ENCODE data around the gene SUCNR1.
"Not testable (repeated sequence)": the region's sequence is repeated elsewhere in the genome, so short reads cannot be mapped to it uniquely, and the experiment has no call there.

Gene SUCNR1, protein sequence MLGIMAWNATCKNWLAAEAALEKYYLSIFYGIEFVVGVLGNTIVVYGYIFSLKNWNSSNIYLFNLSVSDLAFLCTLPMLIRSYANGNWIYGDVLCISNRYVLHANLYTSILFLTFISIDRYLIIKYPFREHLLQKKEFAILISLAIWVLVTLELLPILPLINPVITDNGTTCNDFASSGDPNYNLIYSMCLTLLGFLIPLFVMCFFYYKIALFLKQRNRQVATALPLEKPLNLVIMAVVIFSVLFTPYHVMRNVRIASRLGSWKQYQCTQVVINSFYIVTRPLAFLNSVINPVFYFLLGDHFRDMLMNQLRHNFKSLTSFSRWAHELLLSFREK

DNA sequence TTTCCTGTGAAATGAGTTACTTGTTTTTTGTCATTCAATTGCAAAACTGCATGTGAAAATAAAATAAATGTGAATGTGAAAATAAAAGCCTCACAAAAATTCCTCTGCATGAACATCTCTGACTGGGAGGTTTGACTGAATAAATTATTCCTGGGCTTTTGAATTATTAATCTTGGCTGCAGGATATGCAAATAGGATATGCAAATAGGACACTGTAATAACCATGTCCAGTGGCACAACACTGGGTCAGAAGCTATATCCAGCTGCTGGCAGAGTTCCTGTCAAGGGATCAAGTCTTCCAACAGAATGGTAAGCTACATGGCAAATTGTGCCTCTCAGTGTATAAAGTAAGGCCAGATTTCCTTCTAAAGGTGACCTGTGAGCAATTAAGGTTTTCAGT lies at the start of gene SUCNR1:
TSS of gene SUCNR1 (plus strand) at position 246 of the 400 bp plus-strand sequence. CDS start 6,250 bp downstream, outside the sequence.
- no peak for DNase-seq

DNA sequence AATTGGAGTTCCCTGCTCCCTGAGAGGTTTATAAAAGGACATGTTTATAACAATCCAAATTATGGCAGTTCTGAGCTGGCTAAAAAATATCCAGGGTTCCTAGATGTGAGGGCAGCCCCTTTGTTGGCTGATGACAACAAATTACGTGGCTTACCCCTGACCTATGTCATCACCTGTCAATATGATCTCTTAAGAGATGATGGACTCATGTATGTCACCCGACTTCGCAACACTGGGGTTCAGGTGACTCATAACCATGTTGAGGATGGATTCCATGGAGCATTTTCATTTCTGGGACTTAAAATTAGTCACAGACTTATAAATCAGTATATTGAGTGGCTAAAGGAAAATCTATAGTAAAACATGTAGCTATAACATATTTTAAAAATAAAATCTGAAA lies 45.6 kb upstream of the SUCNR1 start:
- no peak for DNase-seq

DNA sequence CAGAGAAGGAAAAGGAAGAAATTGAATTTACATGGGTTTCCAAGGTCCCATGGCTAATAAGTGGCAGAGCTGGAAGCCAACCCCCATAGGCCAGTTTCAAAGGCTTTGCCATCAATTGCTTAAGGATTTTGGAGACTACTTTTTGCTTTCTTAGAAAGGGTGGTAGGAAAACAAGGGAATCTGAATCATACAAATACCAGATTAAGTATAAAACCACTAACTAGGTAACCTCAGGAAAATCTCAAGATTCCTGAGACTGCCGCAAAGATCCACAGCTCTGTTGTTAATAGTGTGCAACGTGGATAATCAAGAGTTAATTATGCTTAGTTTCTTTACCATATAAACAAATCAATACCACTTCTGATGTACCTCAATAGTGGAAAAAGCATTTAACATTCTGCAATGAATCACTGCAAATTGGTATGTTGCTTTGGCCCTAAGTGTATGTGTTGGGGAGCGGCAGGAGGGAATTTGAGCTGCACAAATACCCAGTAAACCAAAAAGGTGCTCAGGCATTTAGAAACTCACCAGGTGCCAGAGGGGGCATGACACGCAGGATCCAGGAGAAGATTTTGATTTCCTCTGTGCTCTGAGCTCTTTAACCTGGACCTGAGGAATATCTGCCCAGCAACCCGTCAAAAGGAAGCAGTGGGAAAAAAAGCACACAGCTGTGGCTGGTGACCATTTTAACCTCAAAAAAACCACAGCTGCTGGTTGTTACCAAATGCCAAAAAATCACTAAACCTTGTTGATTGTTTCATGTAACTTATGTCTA lies 37.5 kb upstream of the SUCNR1 start:
- DNase-seq, result no peak

DNA sequence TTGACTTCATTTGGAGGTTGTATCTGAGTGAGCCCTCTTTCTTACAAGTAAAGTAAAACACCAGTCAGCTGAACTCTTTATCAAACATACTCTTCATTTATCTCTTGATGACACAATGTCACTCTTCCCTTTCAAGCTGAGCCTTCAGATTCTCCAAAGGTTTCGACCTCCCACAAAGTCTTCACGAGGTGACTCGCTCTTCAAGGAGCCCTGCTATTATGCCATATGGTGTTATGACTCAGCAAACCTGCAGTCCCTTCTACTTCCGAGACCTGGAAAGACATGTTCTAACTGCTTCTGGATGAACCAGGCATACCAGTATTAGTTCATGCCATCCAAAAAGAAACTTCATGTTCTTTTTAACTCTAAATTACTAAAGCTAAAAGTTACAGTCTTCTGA lies 36.4 kb upstream of the SUCNR1 start:
- no peak for DNase-seq

DNA sequence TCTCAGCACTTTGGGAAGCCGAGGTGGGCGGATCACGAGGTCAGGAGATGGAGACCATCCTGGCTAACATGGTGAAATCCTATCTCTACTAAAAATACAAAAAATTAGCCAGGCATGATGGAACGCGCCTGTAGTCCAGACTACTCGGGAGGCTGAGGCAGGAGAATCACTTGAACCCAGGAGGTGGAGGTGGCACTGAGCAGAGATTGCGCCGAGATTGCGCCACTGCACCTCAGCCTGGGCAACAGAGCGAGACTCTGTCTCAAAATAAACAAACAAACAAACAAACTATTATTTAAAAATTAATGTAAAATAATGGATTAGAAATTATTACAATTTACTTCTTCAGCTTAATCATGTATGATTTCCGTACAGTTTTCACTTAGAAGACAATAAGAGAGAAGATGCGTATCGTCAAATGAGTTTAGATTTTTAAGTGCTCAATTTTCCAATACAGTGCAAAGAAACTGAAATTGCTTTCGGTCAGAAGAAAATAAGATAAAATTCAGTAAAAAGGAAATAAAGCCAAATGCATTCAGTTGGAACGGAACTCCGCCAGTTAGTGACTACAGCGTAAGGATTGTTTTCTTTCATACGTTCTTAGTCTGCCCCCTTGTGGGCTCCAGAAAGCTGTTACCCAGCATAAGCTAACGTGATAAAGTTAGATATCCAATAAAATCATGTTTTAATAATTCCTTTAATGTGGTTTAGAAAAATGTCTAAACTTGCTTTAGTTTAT lies 34.7 kb upstream of the SUCNR1 start:
- peak; percentile 44 for DNase-seq

DNA sequence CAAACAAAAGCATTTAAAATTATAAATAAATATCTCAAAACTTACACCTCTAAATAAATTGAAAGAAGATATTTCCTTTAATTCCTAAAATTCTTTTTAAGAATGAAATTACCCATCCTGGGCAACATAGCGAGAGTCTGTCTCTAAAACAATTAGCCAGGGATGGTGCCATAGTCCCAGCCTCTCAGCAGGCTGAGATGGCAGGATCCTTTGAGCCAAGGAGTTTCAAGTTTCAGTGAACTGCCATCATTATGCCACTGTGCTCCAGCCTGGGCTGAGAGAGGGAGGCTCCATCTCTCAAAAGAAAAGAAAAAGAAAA lies 34.2 kb upstream of the SUCNR1 start:
- DNase-seq, result no peak

DNA sequence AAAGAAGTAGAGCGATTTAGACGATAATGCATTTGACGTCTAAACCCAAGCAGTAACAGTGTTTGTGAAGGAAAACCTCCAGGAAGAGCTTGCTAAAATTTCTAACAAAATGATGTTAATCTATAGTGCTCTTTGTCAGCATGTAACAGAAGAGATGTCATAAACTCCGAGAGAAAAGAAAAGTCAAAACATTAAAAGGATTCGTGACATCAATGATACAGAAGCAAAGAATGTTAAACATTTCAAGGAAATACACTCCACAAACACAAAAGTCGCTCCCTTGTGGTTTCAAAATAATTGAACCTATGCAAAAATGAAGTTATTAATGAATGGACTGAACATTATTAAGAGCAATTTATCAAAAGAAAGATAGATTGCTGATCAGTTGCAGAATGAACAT lies 31.6 kb upstream of the SUCNR1 start:
- DNase-seq, result no peak

DNA sequence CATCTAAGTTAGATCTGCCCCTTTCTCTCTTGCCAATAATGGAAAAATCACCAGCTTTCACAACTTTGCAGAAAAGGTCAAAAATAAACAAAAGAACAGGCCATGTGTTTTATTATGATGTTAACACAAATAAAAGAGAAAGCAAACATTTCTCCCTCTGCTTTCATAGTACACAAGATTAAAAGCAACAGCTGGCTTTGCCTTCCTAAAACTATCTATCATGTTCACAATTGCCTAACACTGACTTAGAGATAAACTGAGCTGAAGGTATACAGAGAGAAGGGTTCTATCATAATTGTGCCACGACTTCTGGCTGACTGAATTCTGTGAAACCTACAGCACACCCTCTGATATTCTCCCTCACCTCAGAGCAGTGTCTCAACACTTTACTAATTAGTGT lies 30.2 kb upstream of the SUCNR1 start:
- no peak for DNase-seq

DNA sequence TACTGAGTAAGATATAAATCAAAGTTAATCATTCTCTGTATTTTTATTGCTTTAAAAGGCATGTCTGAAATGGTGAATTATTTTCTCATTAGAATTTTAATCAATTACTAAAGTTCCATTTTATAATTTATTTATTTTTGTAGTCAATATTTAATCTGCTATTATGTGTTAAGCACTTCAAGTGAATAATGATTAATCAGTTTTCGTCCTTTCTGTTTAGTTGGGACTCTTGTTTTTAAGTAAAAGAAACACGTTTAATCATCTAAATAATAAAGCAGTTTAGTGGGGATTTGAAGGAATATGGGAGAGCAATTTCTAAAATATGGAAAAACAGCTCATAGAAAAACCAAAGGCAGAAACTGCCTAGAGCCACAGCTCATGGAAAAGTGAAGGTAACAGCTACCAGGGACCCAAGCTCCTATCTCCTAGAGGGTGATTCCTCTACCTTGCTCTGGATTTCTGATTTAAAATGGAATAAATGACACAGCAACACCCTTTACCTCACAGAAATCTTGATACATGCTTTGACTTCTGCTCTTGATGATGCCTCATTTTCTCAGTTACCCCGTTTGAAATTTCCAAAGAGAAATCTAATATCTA lies 28.0 kb upstream of the SUCNR1 start:
- DNase-seq, result no peak

DNA sequence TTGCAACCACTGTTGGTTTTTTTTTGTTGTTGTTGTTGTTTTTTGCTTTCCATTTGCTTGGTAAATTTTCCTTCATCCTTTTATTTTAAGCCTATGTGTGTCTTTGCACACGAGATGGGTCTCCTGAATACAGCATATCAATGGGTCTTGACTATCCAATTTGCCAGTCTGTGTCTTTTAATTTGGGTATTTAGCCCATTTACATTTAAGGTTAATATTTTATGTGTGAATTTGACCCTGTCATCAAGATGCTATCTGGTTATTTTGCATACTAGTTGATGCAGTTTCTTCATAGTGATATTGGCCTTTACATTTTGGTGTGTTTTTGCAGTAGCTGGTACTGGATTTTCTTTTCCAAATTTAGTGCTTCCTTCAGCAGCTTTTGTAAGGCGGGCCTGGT lies 23.4 kb upstream of the SUCNR1 start:
- DNase-seq, result not testable (repeated sequence)

DNA sequence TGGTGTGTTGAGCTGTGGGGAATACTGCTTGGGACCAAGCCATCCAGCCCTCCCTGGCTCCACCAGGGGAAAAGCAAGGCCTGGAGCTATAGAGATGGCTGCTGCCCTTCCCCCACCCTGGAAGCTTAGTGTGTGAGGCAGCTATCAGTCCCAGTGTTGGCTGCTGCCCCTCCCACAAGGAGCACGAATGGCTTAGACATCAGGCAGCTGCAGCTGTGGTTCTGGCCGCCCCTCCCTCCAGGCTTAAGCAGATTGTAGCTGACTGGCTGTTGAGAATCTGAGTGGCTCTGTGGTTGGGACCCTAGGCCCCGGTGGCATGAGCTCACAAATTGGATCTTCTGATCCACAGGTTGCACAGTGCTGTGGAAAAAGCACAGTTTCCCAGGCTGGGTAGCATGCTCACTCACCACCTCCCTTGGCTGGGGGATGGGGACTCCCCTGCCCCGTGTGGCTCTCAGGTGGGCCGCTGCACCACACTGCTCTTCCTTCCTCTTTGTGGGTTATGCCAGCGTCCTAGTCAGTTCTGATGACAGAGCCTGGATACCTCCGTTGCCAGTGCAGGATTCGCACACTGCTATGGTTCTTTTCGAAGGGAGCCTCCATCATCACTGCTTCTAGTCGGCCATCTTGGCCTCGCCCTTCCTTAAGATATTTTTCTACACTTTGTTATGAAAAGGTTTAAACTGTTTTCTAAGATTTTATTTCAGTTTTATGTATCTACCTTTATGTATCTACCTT lies 21.2 kb upstream of the SUCNR1 start:
- no peak for DNase-seq

DNA sequence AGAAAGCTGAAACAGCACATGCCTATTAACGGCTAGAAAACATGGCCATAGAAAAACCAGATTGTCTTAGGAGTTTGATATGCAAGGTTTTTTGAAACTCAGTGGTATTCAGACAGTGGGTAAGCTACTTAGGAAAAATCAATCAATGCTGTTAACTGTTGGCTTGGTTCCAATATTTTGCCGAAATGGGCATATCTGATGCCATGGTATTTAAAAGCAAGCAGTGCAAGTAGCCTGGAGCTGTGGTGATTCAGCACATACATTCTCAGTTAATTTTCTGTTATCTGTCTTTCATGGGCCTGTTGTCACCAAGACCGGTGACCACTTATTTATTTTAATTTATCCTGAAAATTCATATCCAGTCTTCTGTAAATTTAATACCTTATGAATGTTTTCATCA lies 17.3 kb upstream of the SUCNR1 start:
- no peak for DNase-seq

DNA sequence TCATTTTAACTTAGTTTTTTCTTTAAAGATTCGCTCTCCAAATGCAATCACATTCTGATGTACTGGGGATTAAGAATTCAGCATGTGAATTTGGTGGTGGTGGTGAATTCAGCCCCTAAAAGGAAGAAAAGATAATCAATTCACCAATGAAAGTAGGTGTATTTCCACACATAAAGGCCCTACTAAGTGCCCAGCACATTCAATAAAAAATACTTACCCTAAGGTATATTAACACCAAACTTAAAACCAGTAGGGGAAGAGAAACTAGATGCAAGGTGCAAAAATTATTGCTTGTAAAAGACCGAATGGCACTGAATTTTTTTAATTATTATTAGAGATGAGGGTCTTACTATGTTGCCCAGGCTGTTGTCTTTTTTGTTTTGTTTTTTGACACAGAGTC lies 16.8 kb upstream of the SUCNR1 start:
- DNase-seq, result no peak

DNA sequence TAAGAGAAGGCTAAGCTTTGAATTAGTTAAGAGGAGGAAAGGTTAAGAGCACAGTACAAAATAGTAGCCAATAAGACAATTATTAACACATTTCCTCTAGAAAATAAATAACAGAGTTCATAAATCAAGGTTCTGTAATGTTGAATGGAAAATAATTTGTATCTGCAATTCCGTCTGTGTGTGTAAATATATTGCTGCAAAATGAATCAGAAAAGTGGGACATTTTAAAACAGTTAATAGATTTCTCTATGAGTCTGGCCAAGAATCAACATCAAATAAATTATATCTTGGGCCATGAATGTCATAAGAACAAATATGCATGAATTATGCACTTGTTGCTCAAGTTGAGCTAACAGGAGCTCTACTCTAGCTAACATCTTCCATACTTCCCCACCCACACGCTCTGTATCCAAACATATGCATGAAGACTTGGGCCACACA lies 14.2 kb upstream of the SUCNR1 start:
- DNase-seq, result no peak

DNA sequence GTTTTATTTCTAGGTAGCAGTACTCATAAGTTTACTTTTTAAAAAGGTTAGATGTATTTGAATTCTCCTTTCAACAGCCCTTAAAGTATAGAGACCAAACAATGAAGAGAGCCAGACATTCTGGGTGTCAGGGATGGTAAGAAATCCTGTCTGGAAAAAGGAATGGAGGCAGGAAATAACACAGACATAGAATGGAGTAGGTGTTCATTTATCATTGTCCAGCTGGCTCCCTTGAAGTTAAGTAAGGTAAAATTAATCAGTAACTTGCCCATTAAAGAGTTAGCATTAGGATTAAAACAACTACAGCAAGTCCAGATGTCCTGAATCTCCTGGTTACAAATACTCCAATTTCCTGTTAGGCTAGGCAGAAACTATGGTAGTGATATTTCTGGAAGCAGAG lies 13.5 kb upstream of the SUCNR1 start:
- no peak for DNase-seq

DNA sequence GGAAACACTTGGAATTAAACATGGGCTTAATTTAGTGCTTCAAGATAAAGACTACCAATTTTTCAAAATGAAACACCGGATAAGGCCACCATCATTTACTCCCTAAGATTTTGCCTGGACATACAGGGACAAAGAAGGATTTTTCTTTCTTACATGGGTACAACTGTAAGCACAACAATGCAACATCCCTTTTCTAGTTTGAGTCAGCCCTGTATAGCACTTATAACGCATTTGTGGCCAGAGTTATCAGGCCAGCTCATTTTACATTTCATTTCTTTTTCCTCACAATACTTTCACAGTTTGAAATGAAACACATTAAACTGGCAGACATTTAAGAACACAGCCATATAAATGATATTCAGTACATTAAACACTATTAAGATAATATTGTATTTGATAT lies 9.8 kb upstream of the SUCNR1 start:
- no peak for DNase-seq

DNA sequence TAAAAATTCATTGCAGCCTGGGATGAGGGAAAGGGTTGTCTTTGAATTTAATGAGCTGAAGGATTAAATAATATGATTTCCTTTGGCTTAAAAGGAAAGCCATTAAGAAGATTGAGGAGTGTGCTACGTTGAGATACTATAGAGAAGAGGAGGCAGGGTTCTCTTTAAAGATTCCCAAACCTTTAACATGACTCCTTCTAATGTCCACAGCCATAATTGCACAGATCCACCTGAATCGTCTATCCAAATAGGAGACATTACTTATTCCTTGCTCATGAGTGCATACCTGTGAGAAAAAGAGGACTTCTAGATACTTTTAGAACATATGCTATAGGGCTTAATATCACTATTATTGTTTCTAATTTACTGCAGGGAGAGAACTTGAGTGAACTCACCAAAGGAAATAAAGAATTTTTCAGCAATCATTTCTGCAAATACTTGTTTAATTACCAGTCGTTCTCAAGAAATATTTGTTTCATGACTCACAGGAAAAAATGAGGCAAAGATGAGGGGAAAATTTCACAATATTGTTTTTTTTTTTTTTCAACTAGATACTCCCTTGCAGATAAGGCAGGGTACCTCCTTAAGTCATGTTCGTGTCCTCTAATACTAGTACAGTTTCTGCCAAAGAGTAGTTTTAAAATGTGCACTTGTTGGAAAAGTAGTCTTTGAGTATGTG lies 8.9 kb upstream of the SUCNR1 start:
- no peak for DNase-seq

DNA sequence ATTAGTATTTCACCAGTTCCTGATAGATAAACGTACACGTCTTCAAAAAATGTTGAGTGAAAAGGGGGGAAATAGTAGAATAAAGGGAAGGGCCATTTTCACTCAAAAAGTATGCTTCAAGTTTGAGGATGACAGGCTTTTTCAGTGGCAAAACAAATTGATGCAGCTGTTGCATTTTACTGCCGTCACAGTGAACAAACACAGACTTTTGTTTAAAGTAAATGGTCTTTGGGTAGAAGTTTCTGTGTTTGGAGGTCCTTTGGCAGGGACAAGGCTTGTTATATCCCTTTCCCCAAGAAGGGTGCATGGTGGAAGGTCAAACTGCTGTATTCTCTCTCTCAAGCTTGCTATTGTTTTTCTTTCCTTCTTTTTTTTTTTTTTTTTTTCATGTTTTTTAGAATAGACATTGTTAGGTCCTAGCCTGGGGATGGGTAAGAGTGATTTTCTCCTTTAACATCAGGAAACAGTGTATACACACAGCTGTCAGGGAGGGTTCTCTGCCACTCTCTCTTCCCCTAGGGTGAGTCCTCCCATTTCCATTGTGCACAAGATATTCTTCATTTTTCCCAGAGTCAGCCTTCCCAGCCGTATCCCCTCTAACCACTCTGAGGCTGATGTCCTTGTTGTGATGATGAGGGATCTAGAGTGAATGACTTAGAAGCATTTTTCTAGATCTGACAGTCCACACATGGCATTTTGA lies 6.6 kb upstream of the SUCNR1 start:
- DNase-seq, result no peak

DNA sequence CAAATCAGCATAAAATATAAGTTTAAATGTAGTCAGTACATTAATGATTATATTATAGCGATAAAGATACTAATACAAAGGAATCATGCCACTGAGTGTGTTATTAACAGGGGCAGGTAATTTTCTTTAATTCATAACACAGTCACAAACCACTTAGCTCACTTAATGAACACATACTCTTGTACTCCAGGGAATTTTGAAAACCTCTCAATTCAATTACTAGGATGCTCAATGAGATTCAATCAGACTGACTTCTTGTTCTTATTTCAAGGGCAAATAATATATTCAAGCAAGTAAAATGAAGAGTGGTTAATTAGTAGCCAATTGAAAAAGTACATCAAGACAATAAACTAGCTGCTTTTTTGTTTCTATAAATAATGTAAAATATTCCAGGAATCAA lies 5.8 kb upstream of the SUCNR1 start:
- no peak for DNase-seq

DNA sequence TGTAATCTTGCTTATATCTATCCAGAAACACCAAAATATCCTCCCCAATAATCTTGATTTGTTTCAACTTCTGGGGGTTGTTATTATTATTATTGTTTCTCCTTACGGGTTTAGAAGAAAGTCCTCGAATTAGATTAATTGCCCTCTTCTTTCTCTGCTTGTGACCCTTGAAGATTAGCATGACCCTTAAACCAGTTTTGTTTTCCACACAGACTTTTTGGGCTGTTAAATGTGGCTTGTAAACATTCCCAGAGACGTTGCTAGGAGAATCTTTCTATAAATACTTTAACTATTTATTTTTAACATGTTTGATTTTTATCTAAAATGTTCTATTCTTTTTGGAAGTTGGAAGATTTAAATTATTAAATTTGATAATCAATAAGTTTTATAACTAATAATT lies 4.3 kb upstream of the SUCNR1 start:
- DNase-seq, result no peak

DNA sequence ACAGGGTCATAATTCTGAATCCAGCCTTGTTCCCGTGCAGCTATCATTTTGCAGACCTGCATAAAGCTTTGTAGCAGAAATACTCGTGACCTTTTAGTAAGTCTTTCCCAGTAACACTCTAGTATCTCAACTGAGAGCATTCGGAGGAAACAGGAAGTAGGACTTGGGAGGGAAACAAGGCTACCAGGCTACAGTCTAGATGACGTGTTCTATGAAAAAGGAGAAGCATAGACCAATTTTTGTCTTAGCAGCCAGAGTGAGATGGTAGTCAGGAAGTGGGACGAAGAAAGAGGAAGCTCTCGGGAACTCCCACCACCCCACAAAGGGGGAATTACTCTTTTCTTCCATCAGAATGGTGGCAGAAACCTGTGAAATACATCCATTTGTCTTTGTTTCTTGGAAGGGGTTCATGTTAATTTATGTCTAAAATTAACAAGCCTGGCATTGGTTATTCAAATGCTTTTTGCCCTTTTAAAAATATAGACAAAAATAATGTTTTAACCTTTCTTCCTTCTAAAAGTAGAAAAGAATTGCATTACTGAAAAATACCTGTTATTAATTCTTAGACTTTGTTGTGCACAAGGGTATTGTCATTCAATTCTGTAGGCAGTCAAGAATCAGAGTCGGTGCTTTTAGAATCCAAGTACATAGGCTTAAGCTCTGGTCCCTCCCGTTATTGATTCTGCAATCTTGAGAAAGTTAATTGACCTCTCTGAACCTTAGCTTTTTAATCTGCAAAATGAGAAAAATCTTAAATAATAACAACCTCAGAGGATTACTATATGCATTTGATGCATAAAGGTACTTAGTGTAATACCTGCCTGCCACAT lies 1.6 kb upstream of the SUCNR1 start:
- DNase-seq, result peak; percentile 27
